Activated T-helper 9 cell treated with anti-CD3 and anti-CD28 coated beads, Interleukin-2, amount 50 U/mL, for 16 hours (primary cell): ENCODE data around the gene HES7.

Source experiments
- DNase-seq: peaks from one replicate; pipeline ENCODE4 v3.0.0-alpha.2; 2020; ENCODE audit warnings: low read depth

HES7 gene

DNA sequence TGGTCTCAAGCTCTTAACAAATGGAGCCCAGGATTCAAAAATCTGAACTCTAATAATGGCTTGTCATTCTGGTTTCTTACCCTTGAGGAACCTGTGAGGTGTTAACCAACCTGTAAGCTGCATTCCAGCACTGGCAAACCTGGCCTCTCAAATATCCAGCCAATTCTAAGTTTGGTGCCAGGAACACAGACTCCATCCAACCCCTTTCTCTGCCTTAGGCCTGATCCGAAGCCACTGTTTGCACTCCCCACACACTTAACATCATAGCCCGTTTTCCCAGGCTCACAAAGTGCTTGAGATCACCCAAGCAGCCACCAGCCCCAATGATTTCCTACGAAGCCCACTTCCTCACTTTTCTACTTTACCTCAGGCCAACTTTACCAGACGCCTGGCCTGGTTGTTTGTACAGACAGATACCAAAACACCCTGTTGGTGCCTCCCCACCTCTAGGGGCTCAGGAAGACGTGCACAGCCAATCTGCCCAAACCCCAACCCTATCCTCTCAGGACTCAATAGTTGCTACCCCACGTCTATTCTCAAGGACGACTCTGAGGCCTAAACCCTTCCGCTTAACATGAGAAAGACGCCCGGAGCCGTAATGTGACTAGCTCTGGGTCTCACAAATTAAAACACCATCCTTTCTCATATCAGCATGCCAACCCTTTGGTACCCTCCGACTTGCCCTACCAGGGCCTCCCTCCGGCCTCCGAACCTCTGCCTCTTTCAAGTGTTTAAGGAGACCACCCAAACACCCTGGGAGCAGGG is 31.5 kb upstream of the HES7 start:
- DNase-seq, result no peak

- DNase-seq, result no peak
Measured at GRCh38 chr17:8154608-8155155, 30.8 kb upstream of the HES7 start.

GRCh38 chr17:8153957-8154607 is 30.2 kb upstream of the HES7 start:
- DNase-seq, result peak; percentile 79

DNA sequence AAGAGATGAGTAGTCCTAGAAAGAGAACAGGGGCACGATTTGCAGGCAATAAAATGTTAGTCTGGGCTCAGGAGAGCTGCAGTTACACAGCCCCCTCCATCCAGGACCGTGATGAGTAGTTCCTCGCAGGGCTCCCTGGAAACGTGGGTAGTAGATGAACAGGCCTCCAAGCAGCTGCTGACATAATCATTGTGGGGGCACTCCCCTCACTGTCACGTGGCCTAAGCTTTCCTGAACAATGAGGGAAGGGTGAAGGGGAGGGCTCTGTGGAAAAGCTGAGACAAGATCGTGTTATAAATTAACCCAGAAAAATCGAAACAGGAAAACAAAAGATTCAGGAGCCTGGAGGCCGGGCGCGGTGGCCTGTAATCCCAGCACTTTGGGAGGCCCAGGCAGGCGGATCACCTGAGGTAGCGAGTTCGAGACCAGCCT is 29.6 kb upstream of the HES7 start:
- no peak for DNase-seq

- no peak for DNase-seq
Measured at GRCh38 chr17:8153031-8153451, 29.1 kb upstream of the HES7 start.

DNA sequence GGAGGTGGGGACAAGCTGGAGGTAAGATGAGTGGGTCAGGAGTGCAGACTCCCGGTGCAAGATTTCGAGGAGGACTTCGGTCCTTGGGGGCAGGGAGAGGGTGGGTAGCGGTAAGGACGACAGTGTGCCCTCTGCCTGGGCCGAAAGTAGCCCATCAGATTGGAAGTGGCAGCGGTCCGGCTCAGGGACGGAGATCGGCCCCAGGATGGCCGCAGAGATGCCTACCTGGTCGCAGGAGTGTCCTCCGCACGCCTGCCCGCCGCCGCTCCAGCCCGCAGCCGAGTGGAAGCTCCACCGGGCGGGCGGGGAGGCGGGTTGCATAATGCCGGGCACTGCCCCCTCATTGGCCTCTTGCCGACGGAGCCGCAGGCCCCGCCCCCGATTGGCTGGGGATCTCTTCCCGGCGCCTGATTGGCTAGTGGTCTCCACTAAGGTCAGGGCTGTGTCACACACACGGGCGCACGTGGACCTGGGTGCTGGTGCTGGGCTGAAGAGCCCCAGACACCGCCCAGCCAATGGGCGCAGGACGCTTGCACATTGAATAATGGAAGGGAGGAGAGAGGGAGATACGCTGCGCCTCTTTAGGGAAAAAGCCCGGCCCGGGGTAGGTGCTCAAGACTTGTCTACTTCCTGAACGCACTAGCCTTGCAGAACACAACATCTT is 28.3 kb upstream of the HES7 start, which contains the start of gene PER1:
TSS of gene PER1 (minus strand) at position 293 of the 664 bp plus-strand sequence. CDS start 1,698 bp downstream, outside the sequence.
- peak; percentile 82 for DNase-seq

GRCh38 chr17:8151641-8152111 is 27.8 kb upstream of the HES7 start:
- no peak for DNase-seq

DNA sequence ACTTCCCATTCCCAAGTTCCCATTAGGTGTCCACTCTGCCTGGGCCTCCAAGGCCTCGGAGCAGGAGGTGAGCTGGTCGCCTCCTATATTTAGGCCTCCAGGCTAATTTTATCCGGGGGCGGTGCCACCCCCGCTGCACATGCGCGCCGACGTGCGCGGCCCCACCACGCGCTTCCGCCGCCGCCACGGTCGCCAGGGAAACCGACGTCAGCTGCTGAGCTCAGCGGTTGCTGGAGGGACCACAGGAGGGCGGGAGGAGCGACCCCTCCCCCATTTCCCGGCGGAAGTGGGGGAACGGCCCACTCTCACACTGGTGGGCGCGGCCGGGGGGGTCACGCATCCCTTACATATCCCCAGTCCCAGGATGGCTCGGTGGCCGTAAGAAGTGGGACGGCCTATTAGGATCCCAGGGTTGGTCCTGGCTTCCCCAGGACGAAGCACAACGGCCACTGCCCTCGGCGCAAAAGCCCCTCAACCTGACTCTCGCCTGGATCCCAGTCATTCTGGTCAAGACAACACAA is 27.3 kb upstream of the HES7 start:
- peak; percentile 84 for DNase-seq

- DNase-seq, result no peak
Measured at GRCh38 chr17:8150194-8151119, 26.6 kb upstream of the HES7 start.

DNA sequence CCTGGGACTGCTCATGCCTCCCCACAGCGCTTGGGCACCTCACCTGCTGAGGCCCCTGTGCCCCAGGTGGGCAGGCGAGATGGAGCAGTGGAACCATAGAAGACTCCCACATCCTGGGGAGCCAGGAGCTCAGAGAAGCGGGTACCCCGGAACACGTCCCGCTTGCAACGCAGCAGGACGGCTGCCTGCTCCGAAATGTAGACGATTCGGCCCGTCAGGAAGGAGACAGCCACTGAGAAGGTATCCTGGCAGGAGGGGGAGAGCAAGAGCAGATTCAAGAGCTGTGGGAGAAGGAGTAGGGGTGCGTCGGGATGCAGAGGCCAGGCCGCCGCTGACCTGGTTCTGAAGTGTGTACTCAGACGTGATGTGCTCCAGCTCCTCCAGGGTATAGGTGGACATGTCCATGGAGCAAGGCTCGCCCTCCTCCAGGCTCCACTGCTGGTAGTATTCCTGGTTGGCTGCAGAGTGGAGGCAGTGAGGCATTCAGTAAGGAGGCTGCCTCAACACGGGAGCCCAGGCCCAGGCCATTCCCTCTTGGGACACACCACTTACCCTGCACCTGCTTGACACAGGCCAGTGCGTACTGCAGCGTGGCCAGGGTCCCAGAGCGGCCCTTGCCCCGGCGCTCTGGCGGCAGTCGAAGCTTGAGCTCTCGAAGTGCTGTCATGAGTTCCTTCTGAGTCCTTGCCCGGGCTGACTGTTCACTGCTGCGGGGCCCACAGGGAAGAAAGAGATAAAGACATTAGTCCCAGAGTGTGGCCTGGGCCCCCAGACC is 25.7 kb upstream of the HES7 start:
- no peak for DNase-seq

- DNase-seq, result no peak
Measured at GRCh38 chr17:8148560-8148959, 24.7 kb upstream of the HES7 start.

DNA sequence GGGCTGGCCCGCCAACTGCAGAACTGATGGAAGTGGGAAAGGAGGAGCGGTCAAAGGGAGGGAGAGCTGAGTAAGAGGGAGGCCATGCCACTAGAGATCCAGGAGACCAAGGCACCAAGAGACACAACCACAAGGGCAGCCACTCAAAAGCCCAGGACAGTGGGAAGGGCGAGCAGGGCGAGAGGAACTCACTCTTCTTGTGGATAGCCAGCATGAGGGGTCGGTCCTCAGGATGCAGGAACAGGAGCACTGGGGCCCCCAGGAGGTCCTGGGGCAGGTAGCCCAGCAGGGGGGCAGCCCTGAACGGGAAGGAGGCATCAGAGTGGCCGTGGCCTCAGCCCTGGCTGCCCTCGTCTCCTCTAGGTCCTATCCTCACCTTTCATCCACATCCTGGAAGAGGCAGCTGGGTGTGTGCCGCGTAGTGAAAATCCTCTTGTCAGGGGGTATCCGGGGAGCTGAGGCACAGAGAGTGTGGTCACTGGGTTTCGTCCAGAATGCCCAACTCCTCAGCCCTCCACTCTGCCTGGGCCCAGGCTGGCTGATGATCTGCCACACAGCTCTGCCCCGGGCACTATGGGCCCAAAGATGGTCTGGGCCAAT is 24.0 kb upstream of the HES7 start:
- no peak for DNase-seq

DNA sequence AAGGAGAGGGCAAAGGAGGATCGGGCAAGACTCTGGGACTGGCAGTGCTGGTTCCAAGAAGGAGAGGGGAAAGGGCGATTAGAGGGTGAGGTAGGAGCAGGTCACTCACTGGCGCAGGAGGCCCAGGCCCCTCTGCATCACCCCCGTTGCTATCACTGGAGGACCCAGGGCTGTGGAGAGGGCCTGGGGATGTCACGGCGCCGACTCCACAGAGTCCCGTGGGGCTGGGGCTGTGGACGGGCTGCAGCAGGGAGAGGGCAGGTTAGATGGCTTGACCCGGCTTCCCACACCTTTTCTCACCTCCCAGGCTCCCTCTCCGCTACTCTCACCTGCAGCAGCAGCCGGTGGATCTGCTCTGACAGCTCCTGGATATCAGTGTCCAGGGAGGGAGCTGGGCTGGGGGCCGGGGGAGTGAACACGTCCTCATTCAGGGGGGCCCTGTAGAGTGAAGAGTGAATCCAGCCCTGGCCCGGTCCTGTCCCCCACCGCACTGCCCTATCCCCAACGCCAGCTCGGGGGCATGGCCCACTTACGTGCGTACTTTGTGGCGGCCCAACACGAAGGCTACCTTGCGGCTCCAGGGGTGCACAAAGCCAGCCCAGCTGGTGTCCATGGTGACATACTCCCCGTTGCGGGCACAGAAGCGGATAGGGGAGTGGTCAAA is 23.4 kb upstream of the HES7 start:
- DNase-seq, result no peak

GRCh38 chr17:8146381-8147140 is 22.7 kb upstream of the HES7 start:
- DNase-seq, result no peak

GRCh38 chr17:8145811-8146210 is 21.9 kb upstream of the HES7 start:
- no peak for DNase-seq

- no peak for DNase-seq
Measured at GRCh38 chr17:8144401-8145231, 20.7 kb upstream of the HES7 start.

DNA sequence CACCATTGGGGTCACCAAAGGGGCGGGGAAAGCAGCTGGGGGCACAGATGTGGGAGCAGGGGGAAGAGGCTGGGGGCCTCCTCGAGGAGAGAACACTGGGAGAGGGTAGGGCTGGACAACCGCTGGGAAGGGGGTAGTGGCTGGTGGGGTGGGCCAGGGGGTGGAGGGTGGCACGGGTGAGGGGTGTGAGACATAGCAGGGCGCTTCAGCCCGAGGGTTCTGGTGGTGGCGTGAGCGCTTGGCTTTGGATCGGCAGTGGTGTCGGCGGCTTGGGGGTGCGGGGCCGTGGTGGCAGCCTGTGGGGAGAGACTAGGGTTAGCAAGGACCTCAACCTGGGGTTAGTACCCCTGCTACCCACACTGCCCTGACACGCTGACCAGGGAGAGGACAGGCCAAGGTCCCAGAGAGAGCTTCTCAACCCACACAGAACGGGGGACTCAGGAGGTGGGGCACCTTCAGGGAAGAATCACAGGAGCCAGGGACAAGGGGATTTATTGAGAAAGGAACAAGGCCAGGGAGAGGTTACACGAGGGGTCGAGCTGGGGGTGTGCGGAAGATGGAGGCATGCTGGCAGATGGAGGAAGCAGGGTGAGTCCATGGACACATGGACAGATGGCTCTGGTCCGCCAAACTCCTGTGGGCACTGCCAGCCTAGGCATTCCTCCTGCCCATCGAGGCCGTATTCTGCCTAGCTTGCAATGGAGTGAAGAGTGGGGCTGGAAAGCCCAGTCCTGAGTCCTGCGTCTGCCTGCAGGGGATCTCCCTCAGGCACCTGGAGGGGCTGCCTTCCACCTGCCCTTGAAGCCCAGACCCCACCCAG is 19.9 kb upstream of the HES7 start:
- no peak for DNase-seq
